Testis (tissue), 2 donors: ENCODE results near the gene CPTP.

Experiments
- CTCF ChIP-seq, 3 experiments: fragments of 450-650 bp in 2 of 3; fragments of 200-600 bp in 1 of 3; sonication (generic) in 1 of 3; IDR thresholded peaks; one replicate each; pipeline ENCODE4 v1.5.1; 2016 to 2019; ENCODE audit warnings: antibody characterized with exemption in 3 of 3, mild to moderate bottlenecking in 2 of 3, moderate library complexity in 1 of 3
- POLR2A ChIP-seq: fragments of 450-650 bp; IDR thresholded peaks from one replicate; pipeline ENCODE4 v1.6.1; 2017; ENCODE audit warnings: antibody characterized with exemption, mild to moderate bottlenecking, moderate library complexity

DNA sequence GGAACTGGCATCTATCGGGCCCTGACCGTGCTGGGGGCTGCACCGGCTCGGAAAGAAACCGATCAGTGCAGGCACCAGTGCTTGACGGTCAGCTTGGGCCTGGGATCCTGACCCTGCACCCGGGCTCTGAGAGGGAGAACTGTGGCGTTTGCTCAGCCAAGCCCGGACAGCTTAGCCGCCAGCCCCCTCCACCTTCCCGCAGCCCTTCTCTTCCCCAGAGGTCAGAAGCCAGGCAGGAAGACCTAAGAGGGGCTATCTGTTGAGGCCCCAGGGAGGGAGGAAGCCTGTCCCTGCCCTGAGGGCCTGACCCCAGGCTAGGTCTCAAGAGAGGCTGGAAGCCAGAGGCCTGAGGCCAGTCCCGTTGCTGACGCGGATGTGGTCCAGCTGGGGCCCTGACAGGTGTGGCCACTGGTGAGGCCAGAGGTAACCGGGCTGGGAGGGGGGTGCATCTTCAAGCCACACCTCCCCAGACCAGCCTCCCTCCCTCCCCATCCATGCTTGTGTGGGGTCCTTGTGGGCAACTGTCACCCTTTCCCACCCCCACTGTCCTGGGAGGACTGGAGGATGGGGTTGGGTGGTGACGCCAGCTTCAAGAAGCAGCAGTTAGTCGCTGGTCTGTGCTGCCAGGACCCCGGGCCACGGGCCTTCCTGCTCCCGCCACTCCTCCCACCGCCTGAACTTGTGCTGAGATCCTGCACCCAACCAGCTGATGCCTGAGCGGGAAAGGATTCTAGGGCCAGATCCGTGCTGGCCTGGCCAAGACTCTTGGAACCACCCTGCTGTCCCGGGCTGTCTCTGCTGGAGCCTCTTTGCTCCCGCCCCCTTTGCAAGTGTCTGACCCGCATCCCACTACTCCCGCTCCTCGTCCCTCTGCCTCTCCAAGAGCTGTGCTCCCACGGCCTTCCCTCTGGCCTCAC, 27.2 kb downstream of the CPTP start:
- no peak for TF ChIP-seq POLR2A
- no peak for TF ChIP-seq CTCF (IDR thresholded peaks at IDR 0.05)
